NCI-H1092 (cell line): Measurements from ENCODE around the gene SELE.
"Not testable (repeated sequence)": the region's sequence is repeated elsewhere in the genome, so short reads cannot be mapped to it uniquely, and the experiment has no call there.

Experiments used
- DNase-seq: peaks from one replicate; lab custom pipeline; 2025; lab: John Stamatoyannopoulos, UW

The SELE gene

GRCh38 chr1:169722779-169723178 is 11.1 kb downstream of the SELE start:
- no peak for DNase-seq

- not testable (repeated sequence) for DNase-seq
These were observed 18.8 kb downstream of the SELE start for GRCh38 chr1:169715100-169715499.

DNA sequence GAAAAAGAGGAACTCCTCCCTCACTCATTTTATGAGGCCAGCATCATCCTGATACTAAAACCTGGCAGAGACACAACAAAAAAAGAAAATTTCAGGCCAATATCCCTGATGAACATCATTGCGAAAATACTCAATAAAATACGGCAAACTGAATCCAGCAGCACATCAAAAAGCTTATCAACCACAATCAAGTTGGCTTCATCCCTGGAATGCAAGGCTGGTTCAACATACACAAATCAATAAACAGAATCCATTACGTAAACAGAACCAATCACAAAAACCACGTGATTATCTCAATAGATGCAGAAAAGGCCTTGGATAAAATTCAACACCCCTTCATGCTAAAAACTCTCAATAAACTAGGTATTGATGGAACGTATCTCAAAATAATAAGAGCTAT is 20.8 kb downstream of the SELE start:
- DNase-seq, result not testable (repeated sequence)

- no peak for DNase-seq
These were observed 21.6 kb downstream of the SELE start for GRCh38 chr1:169712309-169712631.

GRCh38 chr1:169711469-169712308 is 22.2 kb downstream of the SELE start, which contains the start of gene SELL:
Gene SELL (minus strand): TSS chr1:169711620. CDS start chr1:169711498, 122 bp downstream.
- DNase-seq, result peak; percentile 37

DNA sequence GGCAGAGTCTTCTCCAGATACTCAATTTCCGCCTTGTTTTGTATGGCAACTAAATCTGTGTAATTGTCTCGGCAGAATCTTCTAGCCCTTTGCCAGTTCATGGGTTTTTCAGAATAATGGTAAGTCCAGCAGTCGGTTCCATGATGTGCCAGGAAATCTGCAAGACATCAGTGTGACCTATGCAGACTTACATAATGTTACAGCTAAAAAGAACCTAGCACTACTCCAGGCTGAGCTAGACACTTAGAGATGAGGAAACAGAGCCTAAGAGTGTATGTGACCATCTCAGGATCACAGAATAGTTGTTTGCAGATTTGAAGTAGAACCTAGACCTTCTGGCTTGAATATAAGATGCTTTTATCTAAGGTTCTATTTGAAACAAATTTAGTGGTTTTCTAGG is 25.2 kb downstream of the SELE start:
- no peak for DNase-seq

- DNase-seq, result no peak
These were observed 25.8 kb downstream of the SELE start for GRCh38 chr1:169707912-169708604.

- DNase-seq, result no peak
These were observed 29.1 kb downstream of the SELE start for GRCh38 chr1:169704797-169705196.

DNA sequence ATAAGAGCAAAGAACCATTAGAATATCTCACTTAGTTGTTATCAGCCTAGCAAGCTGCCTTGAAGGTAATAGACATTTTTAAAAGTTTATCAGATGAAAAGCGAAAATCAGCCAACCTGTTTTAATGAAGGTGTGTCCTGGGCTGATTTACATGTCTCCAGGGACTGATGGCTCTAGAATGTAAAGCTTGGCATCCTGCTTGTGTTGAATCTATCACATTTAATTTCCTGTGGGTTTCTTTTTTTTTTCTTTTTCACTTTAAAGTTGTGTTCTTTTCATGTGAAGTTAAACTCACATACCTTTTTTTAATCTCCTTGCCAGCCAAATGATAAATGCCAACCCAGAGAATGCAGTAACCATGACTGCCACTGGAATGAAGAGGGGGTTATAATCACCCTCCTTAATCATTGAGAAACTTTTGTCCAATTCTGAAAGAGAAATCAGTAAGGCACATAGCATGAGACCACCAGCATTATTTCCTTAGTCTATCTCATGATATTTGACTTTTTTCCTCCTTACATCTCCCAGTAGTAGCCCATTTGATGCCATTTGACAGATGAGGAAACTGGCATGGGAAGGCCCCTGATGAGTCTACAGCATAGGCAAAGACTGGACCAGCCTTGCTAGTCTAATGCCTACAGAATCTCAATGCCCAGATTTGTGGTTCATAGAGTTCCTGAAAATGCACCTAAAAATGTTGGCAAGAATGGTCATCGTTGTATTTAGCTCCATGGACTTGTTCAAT is 32.4 kb downstream of the SELE start:
- DNase-seq, result no peak

DNA sequence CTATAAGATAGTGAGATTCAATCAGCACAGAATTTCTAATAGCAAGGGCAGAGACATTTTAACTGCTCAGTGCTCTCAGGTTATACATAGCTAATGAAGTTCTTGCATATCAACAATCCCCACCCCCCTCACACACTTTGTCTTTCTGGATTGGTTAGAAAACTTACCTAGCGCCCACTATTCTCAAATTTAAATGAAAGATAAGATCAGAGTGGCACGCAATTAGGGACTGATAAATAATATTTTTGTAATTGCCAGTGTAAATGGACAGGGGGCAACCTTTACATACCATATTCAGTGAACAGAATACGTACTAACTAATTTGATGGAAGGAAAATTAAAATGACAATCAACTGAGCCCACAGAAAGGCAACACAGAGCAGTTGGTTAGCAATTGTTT is 34.2 kb downstream of the SELE start:
- no peak for DNase-seq

GRCh38 chr1:169698976-169699375 is 34.9 kb downstream of the SELE start:
- no peak for DNase-seq

GRCh38 chr1:169697755-169698154 is 36.1 kb downstream of the SELE start:
- DNase-seq, result no peak

- DNase-seq, result no peak
These were observed 37.4 kb downstream of the SELE start for GRCh38 chr1:169696273-169697100.

GRCh38 chr1:169694304-169695075 is 39.4 kb downstream of the SELE start:
- no peak for DNase-seq

DNA sequence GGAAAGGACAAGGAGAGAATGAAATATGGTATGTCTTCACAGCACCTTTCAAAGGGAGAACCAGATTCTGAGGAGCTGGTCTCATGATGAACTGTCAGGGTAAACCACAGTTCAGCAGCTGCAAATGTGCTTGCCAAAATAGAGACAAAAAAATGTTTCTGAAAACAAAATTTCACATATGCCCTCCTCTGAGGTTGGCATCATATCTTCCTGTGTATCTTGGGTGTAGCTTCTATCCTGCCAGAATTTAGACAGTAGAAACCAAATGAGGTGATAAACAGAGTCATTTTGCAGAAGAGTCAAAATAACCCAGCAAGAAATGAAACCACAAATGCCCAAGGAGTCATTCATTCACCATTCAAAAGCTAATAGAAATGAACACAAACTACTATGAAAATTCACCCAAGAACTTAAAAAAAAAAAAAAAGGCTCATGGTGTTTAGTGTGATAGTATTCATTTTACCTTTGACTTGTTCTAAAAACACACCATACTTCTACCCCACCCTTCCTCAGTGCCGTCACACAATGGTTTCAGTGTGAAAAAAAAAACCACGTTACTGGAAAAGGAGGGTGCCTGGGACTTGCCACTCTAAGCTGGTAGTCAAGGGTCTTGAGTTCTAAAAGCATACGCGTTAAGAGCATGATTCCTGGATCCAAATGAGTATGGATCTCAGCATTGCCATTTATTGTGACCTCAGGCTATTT is 41.0 kb downstream of the SELE start:
- DNase-seq, result no peak

- DNase-seq, result no peak
These were observed 43.4 kb downstream of the SELE start for GRCh38 chr1:169690489-169690888.

DNA sequence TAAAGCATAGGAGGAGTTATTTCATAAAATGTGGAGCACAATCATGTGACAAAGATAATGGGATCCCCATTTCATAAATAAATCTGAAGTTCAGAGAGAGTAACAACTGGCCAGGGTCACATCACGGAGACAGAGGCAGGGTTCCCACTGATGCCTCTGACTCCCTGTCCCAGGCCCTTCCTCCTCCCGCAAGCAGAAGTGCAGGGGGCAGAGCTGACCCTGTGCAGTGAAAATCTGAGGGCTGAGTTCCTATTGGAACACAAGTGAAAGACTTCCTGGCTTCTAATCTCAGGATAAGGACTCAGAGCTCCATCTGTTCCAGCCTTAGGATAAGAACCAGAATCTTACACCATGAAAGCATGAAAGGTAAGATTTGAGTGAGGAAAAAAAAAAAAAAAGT is 44.5 kb downstream of the SELE start:
- DNase-seq, result no peak

DNA sequence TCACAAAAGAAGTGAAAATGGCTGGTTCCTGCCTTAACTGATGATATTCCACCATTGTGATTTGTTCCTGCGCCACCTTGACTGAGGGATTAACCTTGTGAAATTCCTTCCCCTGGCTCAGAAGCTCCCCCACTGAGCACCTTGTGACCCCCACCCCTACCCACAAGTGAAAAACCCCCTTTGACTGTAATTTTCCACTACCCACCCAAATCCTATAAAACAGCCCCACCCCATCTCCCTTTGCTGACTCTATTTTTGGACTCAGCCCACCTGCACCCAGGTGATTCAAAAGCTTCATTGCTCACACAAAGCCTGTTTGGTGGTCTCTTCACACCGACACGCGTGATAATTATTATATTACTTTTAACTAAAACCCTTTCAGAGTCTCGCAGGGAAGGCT is 45.5 kb downstream of the SELE start:
- not testable (repeated sequence) for DNase-seq

DNA sequence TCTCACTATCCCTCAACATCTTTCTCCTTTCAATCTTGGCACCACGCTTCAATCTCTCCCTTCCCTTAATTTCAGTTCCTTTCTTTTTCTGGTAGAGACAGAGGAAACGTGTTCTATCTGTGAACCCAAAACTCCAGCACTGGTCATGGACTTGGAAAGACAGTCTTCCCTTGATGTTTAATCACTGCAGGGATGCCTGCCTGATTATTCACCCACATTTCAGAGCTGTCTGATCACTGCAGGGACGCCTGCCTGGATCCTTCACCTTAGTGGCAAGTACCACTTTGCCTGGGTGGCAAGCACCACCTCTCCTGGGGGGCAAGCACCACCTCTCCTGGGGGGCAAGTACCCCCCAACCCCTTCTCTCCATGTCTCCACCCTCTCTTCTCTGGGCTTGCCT is 50.2 kb downstream of the SELE start:
- DNase-seq, result no peak

GRCh38 chr1:169683168-169683567 is 50.7 kb downstream of the SELE start:
- DNase-seq, result not testable (repeated sequence)
